GM11168 (cell line): ENCODE data around the gene ARHGAP6.

ENCODE experiments used
- in situ Hi-C: fragments of 300-500 bp; cut with MboI; formaldehyde crosslinking; loops from one replicate; pipeline ENCODE4 v1.12.0; 2022; ENCODE audit warnings: low sequenced_read_pairs; ENCODE audit not compliant: unreplicated experiment

ARHGAP6 gene

GRCh38 chrX:11143931-11144678, 521.6 kb downstream of the ARHGAP6 start:
- in situ Hi-C loops: loop anchor here (25.0 kb wide), 2 partner anchors 393 to 643 kb away; no protein-coding TSS in a partner anchor

- in situ Hi-C loops: loop anchor here (25.0 kb wide), 2 partner anchors 399 to 649 kb away; no protein-coding TSS in a partner anchor
Measured at GRCh38 chrX:11138498-11139390, 527.0 kb downstream of the ARHGAP6 start.

GRCh38 chrX:11137543-11138139, 528.1 kb downstream of the ARHGAP6 start:
- in situ Hi-C loops: loop anchor here (25.0 kb wide), 2 partner anchors 400 to 650 kb away; no protein-coding TSS in a partner anchor

GRCh38 chrX:11135564-11136185, 530.0 kb downstream of the ARHGAP6 start:
- in situ Hi-C loops: loop anchor here (25.0 kb wide), 2 partner anchors 402 to 652 kb away; no protein-coding TSS in a partner anchor

GRCh38 chrX:11131146-11131545, 534.6 kb downstream of the ARHGAP6 start:
- in situ Hi-C loops: loop anchor here (25.0 kb wide), 2 partner anchors 406 to 656 kb away; no protein-coding TSS in a partner anchor

GRCh38 chrX:11130136-11130535, 535.6 kb downstream of the ARHGAP6 start:
- in situ Hi-C loops: loop anchor here (25.0 kb wide), 2 partner anchors 407 to 657 kb away; no protein-coding TSS in a partner anchor

- in situ Hi-C loops: loop anchor here (25.0 kb wide), 2 partner anchors 408 to 658 kb away; no protein-coding TSS in a partner anchor
Measured at GRCh38 chrX:11129534-11130105, 536.1 kb downstream of the ARHGAP6 start.

- in situ Hi-C loops: loop anchor here (25.0 kb wide), 2 partner anchors 412 to 662 kb away; no protein-coding TSS in a partner anchor
Measured at GRCh38 chrX:11125060-11125459, 540.7 kb downstream of the ARHGAP6 start.

- in situ Hi-C loops: loop anchor here (25.0 kb wide), 1 partner anchor 937 kb away; no protein-coding TSS in a partner anchor
Measured at GRCh38 chrX:11124112-11124511, 541.6 kb downstream of the ARHGAP6 start.

GRCh38 chrX:11123087-11123486, 542.6 kb downstream of the ARHGAP6 start:
- in situ Hi-C loops: loop anchor here (25.0 kb wide), 1 partner anchor 936 kb away; no protein-coding TSS in a partner anchor

- in situ Hi-C loops: loop anchor here (25.0 kb wide), 1 partner anchor 932 kb away; no protein-coding TSS in a partner anchor
Measured at GRCh38 chrX:11119313-11119943, 546.3 kb downstream of the ARHGAP6 start.

GRCh38 chrX:11117745-11118144, 548.0 kb downstream of the ARHGAP6 start:
- in situ Hi-C loops: loop anchor here (25.0 kb wide), 1 partner anchor 930 kb away; no protein-coding TSS in a partner anchor

- in situ Hi-C loops: loop anchor here (25.0 kb wide), 1 partner anchor 926 kb away; no protein-coding TSS in a partner anchor
Measured at GRCh38 chrX:11113731-11114130, 552.0 kb downstream of the ARHGAP6 start.

- in situ Hi-C loops: loop anchor here (25.0 kb wide), 1 partner anchor 925 kb away; no protein-coding TSS in a partner anchor
Measured at GRCh38 chrX:11111947-11112346, 553.8 kb downstream of the ARHGAP6 start.

GRCh38 chrX:11111037-11111851, 554.5 kb downstream of the ARHGAP6 start, which contains the start of gene HCCS:
Gene HCCS (plus strand): TSS chrX:11111332. CDS start chrX:11112061, 729 bp downstream.
- in situ Hi-C loops: loop anchor here (25.0 kb wide), 1 partner anchor 924 kb away; no protein-coding TSS in a partner anchor

GRCh38 chrX:11109968-11110367, 555.8 kb downstream of the ARHGAP6 start:
- in situ Hi-C loops: loop anchor here (25.0 kb wide), 1 partner anchor 923 kb away; no protein-coding TSS in a partner anchor

- in situ Hi-C loops: loop anchor here (25.0 kb wide), 1 partner anchor 921 kb away; no protein-coding TSS in a partner anchor
Measured at GRCh38 chrX:11108253-11108941, 557.3 kb downstream of the ARHGAP6 start.
